H7 (cell line): ENCODE measurements around the gene FLT1. TPM values are rescaled to one million over a fixed set of nuclear protein-coding genes. Genes with fewer than 3 reads are reported as not detected.

Source experiments
- DNase-seq: peaks from one replicate; pipeline ENCODE4 v3.0.0; 2012
- H3K27me3 ChIP-seq: 2 replicates; pipeline ENCODE4 v1.6.0; 2011; ENCODE audit warnings: mild to moderate bottlenecking, low read length; ENCODE audit not compliant: control insufficient read depth, insufficient read depth
- H3K36me3 ChIP-seq: replicated peaks from 2 replicates; pipeline ENCODE4 v1.5.1; 2011; ENCODE audit warnings: low read length; ENCODE audit not compliant: control insufficient read depth, insufficient read depth
- H3K4me3 ChIP-seq: 2 replicates; pipeline ENCODE4 v1.5.1; 2011; ENCODE audit warnings: low read depth, mild to moderate bottlenecking, control low read depth, low read length, moderate library complexity; ENCODE audit not compliant: insufficient read depth
- total RNA-seq: library from RNA; depleted of rRNA; stranded (reverse); fragments of >200 nt; shearing (Covaris generic); gene quantifications from 2 replicates; pipeline ENCODE4 v1.2.3, GENCODE V29; 2014

FLT1 gene
- total RNA-seq, 1 experiment from 2014 or later = 55.3 TPM

DNA sequence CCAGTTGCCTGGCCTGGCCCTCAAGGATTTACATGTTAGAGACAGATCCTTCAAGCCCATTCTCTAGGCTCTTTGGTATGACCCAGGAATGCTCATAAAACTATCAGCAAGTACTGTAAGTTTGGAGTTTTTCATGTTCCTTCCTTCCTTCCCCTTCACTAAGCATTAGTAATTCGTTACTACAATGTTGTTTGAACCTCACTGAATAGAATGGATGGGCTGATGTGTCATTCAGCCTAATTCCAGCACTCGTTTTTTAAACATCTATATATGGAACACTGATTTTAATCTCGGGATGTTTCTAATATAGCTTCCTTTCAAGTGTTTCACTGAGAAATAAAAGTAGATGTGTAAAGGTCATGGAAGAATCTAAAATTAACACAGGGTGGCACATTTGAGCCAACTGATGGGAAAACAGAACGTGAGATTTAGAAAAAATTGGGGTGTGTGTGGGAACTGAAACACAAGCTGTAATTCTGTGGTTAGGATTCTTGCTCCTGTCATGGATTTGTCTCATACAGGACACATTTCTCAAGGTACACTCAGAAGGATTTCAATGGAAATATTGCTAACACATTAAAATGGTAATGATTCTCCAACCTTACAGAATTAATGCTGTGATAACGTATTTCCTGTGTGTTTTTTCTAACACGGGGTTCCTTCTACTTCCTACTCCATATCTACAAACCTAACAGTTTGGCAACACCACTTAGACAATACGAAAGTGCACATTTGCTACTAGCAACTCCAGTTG, 93.4 kb downstream of the FLT1 start:
- no peaks in the 10 kb centered on the region for H3K27me3 ChIP-seq
- peaks cover 7% of the 10 kb centered on the region for H3K36me3 ChIP-seq
- H3K4me3 ChIP-seq = no peak overlapping the region
- DNase-seq = no peak

- Histone ChIP-seq H3K27me3 (no peaks in the 10 kb centered on the region), H3K4me3 (no peak overlapping the region), H3K36me3 (peaks cover 2% of the 10 kb centered on the region)
- no peak for DNase-seq
Measured at GRCh38 chr13:28396053-28396452, 98.9 kb downstream of the FLT1 start.

- no peak overlapping the region for H3K4me3 ChIP-seq
- H3K36me3 ChIP-seq = peaks cover 3% of the 10 kb centered on the region
- no peaks in the 10 kb centered on the region for H3K27me3 ChIP-seq
- DNase-seq = no peak
Measured at GRCh38 chr13:28394422-28394821, 100.5 kb downstream of the FLT1 start.

DNA sequence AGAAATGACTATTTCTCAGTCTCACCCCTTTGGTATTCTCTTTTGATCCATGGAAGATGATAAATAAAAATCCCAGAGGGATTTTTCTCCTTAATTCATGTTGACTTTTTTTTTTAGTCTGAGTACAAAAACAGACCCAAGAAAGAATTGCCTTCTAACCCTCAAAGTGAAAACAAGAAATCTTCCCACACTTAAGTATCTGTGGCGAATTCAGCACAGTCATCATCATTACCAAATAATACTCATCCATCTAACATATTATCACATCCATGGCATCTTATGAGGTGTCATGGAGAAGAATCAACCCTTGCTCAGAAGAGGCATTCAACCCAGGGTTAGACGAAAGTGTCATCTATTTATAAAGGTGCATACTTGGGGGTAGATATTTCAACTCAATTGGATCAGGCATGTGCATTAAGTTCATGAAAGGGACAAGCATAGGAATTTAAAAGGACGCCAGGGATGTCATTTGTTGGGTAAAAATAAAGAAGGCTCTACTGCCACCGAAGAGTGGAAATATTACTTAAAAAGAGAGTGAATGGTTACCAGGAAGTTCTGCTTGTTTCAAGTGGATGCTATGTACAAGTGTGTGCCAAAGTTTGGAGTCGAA, 101.9 kb downstream of the FLT1 start:
- no peaks in the 10 kb centered on the region for H3K27me3 ChIP-seq
- no peak for DNase-seq
- no peak overlapping the region for H3K4me3 ChIP-seq
- peaks cover 3% of the 10 kb centered on the region for H3K36me3 ChIP-seq

DNA sequence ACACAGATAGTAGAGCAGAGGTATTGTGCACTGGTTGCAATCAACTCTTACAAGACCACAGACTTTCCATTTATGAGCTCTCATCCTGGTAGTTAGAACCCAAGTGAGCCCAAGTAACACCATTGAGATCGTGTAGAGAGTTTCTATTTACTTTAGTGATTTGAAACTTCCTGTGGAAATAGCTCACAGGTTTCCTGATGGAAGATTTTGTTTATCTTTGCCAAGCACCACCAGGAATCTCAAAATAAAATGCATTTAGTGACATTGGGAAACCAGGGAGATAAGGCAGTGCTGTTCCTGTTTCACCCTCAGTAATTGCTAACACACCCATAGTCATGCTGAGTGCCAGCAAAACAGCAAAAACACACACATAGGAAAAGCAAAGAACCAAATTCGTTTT, 102.5 kb downstream of the FLT1 start:
- Histone ChIP-seq H3K27me3 (no peaks in the 10 kb centered on the region), H3K36me3 (peaks cover 3% of the 10 kb centered on the region), H3K4me3 (no peak overlapping the region)
- no peak for DNase-seq

- H3K36me3 ChIP-seq = peaks cover 1% of the 10 kb centered on the region; the same call in 1 of the 2 replicates
- no peaks in the 10 kb centered on the region for H3K27me3 ChIP-seq
- DNase-seq = no peak
- H3K4me3 ChIP-seq = no peak overlapping the region
Measured at GRCh38 chr13:28387740-28388501, 107.0 kb downstream of the FLT1 start.

GRCh38 chr13:28385362-28385761, 109.6 kb downstream of the FLT1 start:
- DNase-seq = no peak
- H3K27me3 ChIP-seq = no peaks in the 10 kb centered on the region
- H3K4me3 ChIP-seq = no peak overlapping the region
- H3K36me3 ChIP-seq = peaks cover 5% of the 10 kb centered on the region

DNA sequence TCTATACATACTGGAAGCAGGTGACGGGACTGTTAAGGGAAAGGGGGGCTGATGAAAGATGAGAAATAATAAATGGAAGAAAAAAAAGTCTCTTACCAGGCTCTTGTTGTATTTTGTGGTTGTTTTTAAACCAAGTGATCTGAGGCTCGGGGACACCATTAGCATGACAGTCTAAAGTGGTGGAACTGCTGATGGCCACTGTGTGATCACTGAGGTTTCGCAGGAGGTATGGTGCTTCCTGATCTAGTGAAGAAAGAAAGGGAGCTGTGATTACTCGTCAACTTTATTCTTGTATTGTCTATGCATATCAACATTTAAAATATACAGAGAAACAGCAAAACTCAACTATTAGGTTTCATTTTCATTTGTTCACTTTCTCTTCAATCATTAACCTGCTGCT, 110.1 kb downstream of the FLT1 start:
- H3K4me3 ChIP-seq = no peak overlapping the region
- H3K27me3 ChIP-seq = no peaks in the 10 kb centered on the region
- peaks cover 5% of the 10 kb centered on the region for H3K36me3 ChIP-seq
- DNase-seq = no peak

- Histone ChIP-seq H3K4me3 (no peak overlapping the region), H3K27me3 (no peaks in the 10 kb centered on the region), H3K36me3 (peaks cover 4% of the 10 kb centered on the region)
- no peak for DNase-seq
Measured at GRCh38 chr13:28380319-28380718, 114.6 kb downstream of the FLT1 start.

- H3K4me3 ChIP-seq = no peak overlapping the region
- H3K27me3 ChIP-seq = no peaks in the 10 kb centered on the region
- DNase-seq = no peak
- peaks cover 4% of the 10 kb centered on the region for H3K36me3 ChIP-seq
Measured at GRCh38 chr13:28379371-28380083, 115.4 kb downstream of the FLT1 start.

DNA sequence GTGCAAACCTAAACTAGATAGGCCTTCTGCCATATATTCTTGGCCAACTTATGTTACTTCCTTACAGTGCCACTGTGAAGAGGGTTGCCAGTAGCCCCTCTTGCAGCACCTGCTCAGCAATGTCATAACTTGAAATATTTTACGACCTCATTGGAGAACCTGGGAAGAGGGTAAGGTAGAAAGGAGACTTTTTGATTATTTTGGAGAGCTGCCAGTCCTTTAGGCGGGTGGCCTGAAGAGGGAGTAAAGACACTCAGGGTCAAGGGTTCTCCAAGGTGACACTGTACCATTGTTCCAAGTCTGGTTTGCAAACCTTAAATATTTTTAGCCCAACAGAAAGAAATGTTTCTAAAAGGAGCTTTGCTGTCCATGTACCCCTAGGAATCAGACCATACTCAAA, 118.3 kb downstream of the FLT1 start:
- H3K27me3 ChIP-seq = no peaks in the 10 kb centered on the region
- no peak overlapping the region for H3K4me3 ChIP-seq
- no peak for DNase-seq
- H3K36me3 ChIP-seq = no peaks in the 10 kb centered on the region

DNA sequence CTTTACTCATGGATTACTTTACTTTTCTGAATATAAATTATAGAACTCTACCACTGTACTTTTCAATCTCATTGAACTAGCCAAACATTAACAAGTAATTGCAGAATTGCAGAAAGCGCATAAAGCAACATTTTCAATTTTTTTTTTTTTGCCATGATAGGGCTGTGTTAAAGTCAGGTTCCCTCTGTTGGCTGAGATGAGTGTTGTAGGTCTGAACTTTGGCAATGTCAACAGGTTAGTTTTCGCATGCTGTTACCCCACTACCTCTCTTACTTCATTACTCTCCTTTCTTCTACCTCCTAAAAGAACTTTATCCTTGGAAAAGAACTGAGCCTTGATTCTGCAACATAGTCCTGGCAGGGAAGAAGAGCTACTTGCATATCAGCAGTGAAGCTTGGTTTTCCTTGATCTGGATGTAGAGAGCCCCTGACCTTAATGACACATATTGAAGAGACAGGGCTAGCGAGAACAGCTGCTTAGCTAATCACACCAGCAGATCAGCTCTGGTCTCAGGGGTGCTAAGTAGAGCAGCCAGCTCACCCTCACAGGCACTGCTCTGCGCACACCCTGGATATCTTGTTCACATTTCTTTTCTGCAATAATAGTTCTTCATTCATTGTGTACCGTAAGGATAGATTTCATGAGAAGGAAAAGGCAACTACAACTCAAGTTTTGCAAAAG, 119.5 kb downstream of the FLT1 start:
- Histone ChIP-seq H3K27me3 (no peaks in the 10 kb centered on the region), H3K36me3 (no peaks in the 10 kb centered on the region), H3K4me3 (no peak overlapping the region)
- no peak for DNase-seq

GRCh38 chr13:28373810-28374209, 121.1 kb downstream of the FLT1 start:
- Histone ChIP-seq H3K36me3 (no peaks in the 10 kb centered on the region), H3K27me3 (no peaks in the 10 kb centered on the region), H3K4me3 (no peak overlapping the region)
- no peak for DNase-seq

DNA sequence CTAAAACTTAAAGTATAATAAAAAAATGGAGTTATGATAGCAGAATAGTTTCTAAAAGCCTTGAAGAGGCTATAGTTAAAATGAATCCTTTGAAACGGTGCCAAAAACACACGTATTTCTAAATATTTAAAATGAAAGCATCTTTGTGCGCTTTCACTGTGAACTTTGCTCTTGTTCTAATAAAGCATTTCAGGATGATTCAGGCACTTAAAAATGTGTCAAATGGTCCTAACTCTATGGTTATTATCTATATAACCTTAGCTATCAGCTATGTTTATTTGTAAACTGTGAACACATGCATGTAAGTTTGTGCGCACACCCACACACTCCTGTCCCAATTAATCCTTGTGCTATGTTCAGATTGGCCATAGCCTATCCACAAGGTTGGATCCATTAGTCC, 124.5 kb downstream of the FLT1 start:
- Histone ChIP-seq H3K27me3 (no peaks in the 10 kb centered on the region), H3K4me3 (no peak overlapping the region), H3K36me3 (no peaks in the 10 kb centered on the region)
- no peak for DNase-seq
